ENCODE data around the gene MAGOH. TPM values are rescaled to one million over a fixed set of nuclear protein-coding genes. Genes with fewer than 3 reads are reported as not detected.

Gene MAGOH
- total and polyA plus RNA-seq, 2 donors (not counting 3 experiments of a cell fraction or from before 2014, with no cell fraction given) = 25.9 to 60.1 TPM

DNA sequence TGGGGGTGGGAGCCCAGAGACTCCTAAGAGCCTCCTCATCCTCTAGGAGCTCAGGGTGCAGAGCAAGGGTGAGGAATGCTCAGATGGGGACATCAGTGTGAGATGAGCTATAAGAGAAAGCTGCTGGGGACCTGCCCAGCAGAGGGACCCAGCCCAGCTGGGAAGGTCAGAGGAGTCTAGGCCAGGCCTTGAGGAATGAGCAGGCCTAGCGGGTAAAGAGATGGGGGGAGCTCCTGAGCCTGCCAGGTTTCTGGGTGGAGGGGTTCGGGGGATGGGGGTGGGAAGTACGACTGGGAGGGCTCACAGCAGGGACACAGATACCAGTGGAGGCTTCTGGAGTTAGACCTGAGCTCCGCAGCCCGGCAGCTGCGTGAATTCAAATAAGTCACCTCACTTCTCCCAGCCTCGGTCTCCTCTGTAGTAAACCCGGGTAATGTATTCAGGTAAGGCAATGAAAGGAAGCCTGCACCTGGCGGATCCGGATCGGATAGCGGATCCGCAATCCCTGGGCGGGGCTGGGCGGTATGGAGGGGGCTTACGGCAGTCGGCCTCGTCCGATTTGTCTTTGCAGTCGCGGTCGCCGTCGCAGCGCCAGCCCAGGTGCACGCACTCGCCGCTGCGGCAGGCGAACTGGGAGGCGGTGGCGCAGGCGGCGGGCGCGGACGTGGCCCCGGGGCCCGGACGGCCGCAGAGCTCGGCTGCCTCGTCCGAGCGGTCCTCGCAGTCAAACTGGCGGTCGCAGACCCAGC lies 38.0 kb upstream of the MAGOH start:
- peaks cover 0 to 4% of the 10 kb centered on the region in 2 experiments for H3K36me3 ChIP-seq (ENCODE audit: control insufficient read depth in 2 of 2, extremely low read depth in 1 of 2, insufficient read depth in 2 of 2, low read length in 2 of 2)
- no TSS peak for BruUV-seq (replicated peaks)
- no peak for DNase-seq (ENCODE audit: low read depth, low spot score)
- H3K79me2 ChIP-seq (ENCODE audit: control insufficient read depth, insufficient read depth, low read length) = no peaks in the 10 kb centered on the region
- intact Hi-C loops (cut with micrococcal nuclease) = loop anchor here (5.0 kb wide), 1 partner anchor 196 kb away; no protein-coding TSS in a partner anchor
- H3K9me1 ChIP-seq (replicated peaks; ENCODE audit: control insufficient read depth, extremely low read depth, insufficient read depth, low read length) = no peaks in the 10 kb centered on the region
- no peak overlapping the region for H3K4me3 ChIP-seq (replicated peaks in 1 of 3; ENCODE audit: insufficient read depth in 1 of 3, low read depth in 1 of 3, low read length in 3 of 3)
- no peaks in the 10 kb centered on the region for H4K20me1 ChIP-seq (replicated peaks; ENCODE audit: control insufficient read depth, extremely low read depth, insufficient read depth, low read length)
- dilution Hi-C loops (cut with MboI; ENCODE audit: extremely low pct_ligation_motif_present, low sequenced_read_pairs) = no loop called here
- no peaks in the 10 kb centered on the region for H3K9me3 ChIP-seq (replicated peaks; ENCODE audit: control insufficient read depth, insufficient read depth, low read length)
- TF ChIP-seq MYC (IDR thresholded peaks at IDR 0.05; ENCODE audit: low read depth, low read length) (no peak), POLR2A (IDR thresholded peaks at IDR 0.05; ENCODE audit: low read depth, low read length) (no peak), POLR2AphosphoS5 (IDR thresholded peaks at IDR 0.05; ENCODE audit: insufficient read depth, low read depth, low read length) (no peak), FOS (IDR thresholded peaks at IDR 0.05; ENCODE audit: borderline replicate concordance, insufficient read depth, low read length) (no peak), EZH2 (IDR thresholded peaks at IDR 0.05; ENCODE audit: borderline replicate concordance, low read depth, low read length, severe bottlenecking) (no peak), GATA2 (IDR thresholded peaks at IDR 0.05; ENCODE audit: insufficient read depth, insufficient read length, low read depth, low read length) (no peak), JUN (IDR thresholded peaks at IDR 0.05; ENCODE audit: borderline replicate concordance, insufficient read depth, insufficient read length, low read depth) (no peak)
- TF ChIP-seq, protein P1, sequence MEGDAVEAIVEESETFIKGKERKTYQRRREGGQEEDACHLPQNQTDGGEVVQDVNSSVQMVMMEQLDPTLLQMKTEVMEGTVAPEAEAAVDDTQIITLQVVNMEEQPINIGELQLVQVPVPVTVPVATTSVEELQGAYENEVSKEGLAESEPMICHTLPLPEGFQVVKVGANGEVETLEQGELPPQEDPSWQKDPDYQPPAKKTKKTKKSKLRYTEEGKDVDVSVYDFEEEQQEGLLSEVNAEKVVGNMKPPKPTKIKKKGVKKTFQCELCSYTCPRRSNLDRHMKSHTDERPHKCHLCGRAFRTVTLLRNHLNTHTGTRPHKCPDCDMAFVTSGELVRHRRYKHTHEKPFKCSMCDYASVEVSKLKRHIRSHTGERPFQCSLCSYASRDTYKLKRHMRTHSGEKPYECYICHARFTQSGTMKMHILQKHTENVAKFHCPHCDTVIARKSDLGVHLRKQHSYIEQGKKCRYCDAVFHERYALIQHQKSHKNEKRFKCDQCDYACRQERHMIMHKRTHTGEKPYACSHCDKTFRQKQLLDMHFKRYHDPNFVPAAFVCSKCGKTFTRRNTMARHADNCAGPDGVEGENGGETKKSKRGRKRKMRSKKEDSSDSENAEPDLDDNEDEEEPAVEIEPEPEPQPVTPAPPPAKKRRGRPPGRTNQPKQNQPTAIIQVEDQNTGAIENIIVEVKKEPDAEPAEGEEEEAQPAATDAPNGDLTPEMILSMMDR (IDR thresholded peaks at IDR 0.05; ENCODE audit: extremely low read depth in 1 of 2, insufficient read depth in 1 of 2, low read depth in 1 of 2, low read length in 2 of 2) = no peak
- no peak overlapping the region for H2AFZ ChIP-seq (ENCODE audit: low read depth, low read length)
- POLR2A ChIA-PET = no interaction called here
- H3K27me3 ChIP-seq (ENCODE audit: control insufficient read depth in 2 of 2, insufficient read depth in 2 of 2, low read length in 2 of 2) = no peaks in the 10 kb centered on the region
- FAIRE-seq = no peak
- H3K4me2 ChIP-seq (ENCODE audit: insufficient read depth, low read length) = no peak overlapping the region
- H3K9ac ChIP-seq (replicated peaks; ENCODE audit: extremely low read depth, insufficient read depth, low read length) = no peak overlapping the region
- H3K27ac ChIP-seq (ENCODE audit: insufficient read depth, low read depth, low read length) = no peak overlapping the region
- no peaks in the 10 kb centered on the region for H3K4me1 ChIP-seq (ENCODE audit: control insufficient read depth, extremely low read depth, insufficient read depth, low read length)
- CTCF ChIA-PET = interaction anchor here (6.9 kb wide), 1 partner anchor 116 kb away, joined by 49 read pairs; no protein-coding TSS in a partner anchor
